ENCODE data around the gene ACAP3.

- TF ChIP-seq CTCF (IDR thresholded peaks at IDR 0.05; ENCODE audit: extremely low read depth in 1 of 2, insufficient read depth in 1 of 2, low read depth in 1 of 2, low read length in 2 of 2) (no peak), POLR2A (IDR thresholded peaks at IDR 0.05; ENCODE audit: low read depth, low read length) (no peak), EZH2 (IDR thresholded peaks at IDR 0.05; ENCODE audit: borderline replicate concordance, low read depth, low read length, severe bottlenecking) (no peak), MAX (IDR thresholded peaks at IDR 0.05; ENCODE audit: insufficient read depth, insufficient read length) (no peak), GATA2 (IDR thresholded peaks at IDR 0.05; ENCODE audit: insufficient read depth, insufficient read length, low read depth, low read length) (no peak)
Measured at GRCh38 chr1:1308756-1309250, 1.1 kb upstream of the ACAP3 start.

Data from endothelial cell of umbilical vein (primary cell).